ENCODE results near the gene CLPTM1L.

The CLPTM1L gene

GRCh38 chr5:1325191-1325741 lies 19.6 kb downstream of the CLPTM1L start:
- no peak for DNase-seq

DNA sequence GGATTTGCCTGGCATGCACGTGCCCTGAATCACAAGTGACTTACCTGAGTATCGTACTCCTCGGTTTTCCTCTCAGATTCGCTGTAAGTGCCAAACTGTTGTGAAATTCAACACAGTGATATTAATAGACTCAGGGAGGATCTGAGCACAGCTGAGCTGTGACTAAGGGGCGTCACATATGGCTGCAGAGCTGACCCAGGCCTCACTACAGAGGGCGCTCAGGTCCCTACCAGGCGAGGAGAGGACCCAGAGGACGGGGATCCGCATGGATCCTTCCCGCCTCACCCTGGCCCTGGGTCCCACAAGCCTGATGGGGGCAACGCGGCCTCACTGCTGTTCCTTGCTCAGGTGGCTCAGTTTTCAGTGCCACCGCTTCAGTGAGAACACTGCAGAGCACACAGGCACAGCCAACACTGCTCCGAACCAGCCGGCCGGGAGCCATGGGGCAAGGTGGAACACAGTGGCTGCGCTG lies 20.1 kb downstream of the CLPTM1L start:
- DNase-seq = no peak

DNA sequence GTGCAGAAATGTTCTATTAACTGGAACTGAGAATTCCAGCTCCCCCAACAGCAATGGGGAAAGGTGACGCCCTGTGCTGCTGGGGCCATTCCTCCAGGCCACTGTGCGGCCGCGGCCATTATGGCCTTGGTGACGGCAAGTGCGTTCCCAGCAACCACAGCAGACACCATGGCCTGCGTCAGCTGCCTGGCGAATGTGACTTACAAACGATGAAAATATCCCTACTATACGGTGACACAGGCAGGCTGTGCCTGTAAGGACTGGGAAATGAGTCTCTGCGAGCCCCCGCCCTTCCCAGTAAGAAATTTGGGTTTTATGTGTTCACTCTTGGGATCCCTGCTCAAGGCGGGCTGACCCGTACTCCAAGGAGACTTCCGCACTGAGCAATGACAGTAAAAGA lies 20.6 kb downstream of the CLPTM1L start:
- DNase-seq = no peak

DNA sequence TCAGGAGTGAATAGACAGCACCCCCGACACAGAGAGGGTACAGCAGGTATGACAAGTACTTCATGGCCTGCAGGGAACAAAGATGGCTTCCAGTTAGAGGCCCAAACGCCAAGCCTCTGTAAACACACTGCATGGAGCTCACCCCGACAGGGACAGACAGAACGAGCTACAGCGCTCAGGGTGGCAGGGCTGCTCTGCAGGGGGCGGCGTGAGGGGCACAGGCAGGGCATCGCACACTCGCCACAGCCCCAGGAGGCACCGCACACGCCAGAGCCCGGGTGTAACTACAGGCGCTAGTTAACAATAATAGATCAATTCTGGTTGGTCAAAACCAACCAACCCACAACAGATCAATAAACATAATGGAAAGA lies 21.1 kb downstream of the CLPTM1L start:
- DNase-seq = no peak

- DNase-seq = no peak
These were observed 21.7 kb downstream of the CLPTM1L start for GRCh38 chr5:1322955-1323802.

- DNase-seq = no peak
These were observed 22.6 kb downstream of the CLPTM1L start for GRCh38 chr5:1322036-1322900.

GRCh38 chr5:1321576-1321975 lies 23.3 kb downstream of the CLPTM1L start:
- no peak for DNase-seq

GRCh38 chr5:1320436-1321344 lies 24.2 kb downstream of the CLPTM1L start:
- DNase-seq = no peak

GRCh38 chr5:1319436-1320256 lies 25.3 kb downstream of the CLPTM1L start:
- DNase-seq = no peak

GRCh38 chr5:1318659-1319251 lies 26.1 kb downstream of the CLPTM1L start:
- no peak for DNase-seq

- DNase-seq = no peak
These were observed 26.9 kb downstream of the CLPTM1L start for GRCh38 chr5:1317921-1318565.

DNA sequence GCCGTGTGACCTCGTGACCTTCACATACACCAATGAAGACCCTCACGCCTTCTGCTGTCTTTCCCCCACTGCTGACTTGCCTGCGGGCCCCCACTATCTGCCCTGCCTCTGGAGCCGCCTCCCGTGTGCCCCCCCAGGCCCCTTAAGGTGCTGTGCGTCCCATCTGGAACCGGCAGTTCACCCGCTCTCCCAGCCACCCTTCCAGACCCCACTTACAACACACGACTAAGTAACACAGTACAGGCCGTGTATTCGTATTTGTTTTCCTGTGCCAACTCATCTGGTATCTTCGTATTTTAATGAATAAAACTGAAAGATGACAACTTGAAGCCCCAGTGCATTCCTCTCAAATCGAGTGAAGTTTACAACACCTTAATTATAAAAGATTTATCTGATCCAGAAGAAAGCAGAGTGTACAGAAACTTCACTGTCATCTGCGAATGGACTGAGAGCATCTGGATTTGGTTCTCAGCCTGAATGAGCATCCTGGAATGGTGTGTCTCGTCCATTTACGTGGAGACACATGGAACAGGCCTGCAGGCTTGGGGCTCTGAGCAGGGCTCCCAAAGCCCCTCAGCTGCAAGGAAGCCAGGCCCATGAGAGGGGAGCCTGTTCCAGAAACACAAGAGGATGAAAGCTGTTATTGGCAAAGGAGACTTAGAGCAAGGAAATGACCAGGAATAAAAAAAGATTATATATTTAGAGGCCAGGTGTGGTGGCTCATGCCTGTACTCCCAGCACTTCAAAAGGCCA lies 28.1 kb downstream of the CLPTM1L start:
- no peak for DNase-seq

- peak; percentile 77 for DNase-seq
These were observed 29.0 kb downstream of the CLPTM1L start for GRCh38 chr5:1315709-1316587.

GRCh38 chr5:1315018-1315708 lies 29.7 kb downstream of the CLPTM1L start:
- no peak for DNase-seq

DNA sequence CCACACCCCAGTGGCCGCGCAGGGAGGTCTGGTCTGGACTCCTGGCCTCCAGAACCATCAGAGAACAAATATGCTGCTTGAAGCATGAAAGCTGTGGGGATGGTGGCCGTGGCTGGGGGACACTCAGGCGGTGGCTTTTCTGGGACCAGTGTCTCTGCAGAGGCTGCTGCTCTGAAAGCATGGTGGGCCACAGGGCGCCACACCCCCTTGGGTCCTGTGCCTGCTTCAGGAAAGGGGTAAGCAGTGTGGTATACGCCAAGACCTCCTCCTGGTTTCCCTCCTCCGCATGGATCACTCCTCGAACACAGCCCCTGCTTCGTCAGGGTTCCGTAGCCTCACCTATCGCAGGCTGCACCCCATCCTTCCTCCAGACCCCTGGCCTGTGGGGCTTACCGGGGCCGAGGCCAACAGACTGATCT lies 30.3 kb downstream of the CLPTM1L start:
- no peak for DNase-seq

DNA sequence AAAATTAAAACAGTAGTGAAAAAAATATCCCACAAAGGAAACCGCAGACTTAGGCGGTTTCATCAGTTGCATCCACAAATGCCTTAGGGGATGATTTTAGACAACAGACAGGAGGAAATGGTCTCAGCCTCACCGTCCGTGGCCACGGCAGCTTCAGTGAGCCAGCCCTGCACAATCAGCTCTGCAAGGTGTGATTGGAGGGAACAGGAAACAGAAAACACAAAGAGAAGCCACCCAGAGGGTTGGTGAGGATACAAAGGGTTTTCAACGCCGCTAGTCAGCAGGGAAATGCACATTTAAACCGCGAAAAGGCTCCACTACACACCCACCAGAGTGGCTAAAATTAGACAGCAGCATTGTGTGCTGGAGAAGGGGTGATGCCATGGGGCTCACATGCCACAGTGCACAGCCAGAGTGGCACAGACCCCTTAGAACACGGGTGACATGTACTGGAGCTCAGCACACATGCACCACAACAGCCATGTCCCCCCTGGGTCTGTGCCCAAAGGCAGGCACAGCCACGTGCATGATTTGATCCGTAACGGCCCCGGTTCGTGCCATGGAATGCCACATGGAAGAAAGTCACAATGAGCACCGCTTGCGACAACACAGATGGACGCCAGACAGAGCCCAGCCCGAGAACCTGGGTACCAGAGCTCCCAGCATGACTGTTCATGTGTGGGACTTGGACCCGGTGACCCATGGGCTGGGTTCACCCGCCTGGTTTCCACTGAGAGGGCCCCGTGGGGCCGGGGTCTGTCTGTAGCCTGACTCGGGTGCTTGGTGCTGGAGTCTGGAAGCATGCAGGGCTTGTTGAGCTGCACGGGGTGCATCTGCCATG lies 31.7 kb downstream of the CLPTM1L start:
- peak; percentile 59 for DNase-seq

DNA sequence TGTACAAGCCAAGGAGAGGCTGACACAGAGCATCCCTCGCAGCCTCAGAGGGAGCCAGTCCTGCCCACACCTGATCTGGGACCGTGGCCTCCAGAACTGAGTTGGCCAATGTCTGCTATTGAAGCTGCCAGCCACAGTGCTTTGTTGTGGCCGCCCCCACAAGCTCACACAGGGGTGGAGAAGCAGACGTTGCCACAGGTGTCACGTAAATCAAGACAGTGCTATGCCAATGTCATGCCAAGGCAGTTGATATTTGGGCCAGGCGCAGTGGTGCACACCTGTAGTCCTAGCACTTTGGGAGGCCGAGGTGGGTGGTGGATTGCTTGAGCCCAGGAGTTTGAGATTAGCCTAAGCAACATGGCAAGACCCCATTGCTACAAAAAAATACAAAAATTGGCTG lies 32.7 kb downstream of the CLPTM1L start:
- peak; percentile 55 for DNase-seq

Measured in CD4-positive, alpha-beta T cell treated with Interleukin-21 for 1 hour (primary cell).